ENCODE data around the gene CHDH. TPM values are rescaled to one million over a fixed set of nuclear protein-coding genes. Genes with fewer than 3 reads are reported as not detected.

The CHDH gene
- total RNA-seq, 2 experiments from 2014 or later = 0.03 to 2.3 TPM

GRCh38 chr3:53800041-53800906 lies 45.9 kb downstream of the CHDH start:
- TF ChIP-seq, protein P1, sequence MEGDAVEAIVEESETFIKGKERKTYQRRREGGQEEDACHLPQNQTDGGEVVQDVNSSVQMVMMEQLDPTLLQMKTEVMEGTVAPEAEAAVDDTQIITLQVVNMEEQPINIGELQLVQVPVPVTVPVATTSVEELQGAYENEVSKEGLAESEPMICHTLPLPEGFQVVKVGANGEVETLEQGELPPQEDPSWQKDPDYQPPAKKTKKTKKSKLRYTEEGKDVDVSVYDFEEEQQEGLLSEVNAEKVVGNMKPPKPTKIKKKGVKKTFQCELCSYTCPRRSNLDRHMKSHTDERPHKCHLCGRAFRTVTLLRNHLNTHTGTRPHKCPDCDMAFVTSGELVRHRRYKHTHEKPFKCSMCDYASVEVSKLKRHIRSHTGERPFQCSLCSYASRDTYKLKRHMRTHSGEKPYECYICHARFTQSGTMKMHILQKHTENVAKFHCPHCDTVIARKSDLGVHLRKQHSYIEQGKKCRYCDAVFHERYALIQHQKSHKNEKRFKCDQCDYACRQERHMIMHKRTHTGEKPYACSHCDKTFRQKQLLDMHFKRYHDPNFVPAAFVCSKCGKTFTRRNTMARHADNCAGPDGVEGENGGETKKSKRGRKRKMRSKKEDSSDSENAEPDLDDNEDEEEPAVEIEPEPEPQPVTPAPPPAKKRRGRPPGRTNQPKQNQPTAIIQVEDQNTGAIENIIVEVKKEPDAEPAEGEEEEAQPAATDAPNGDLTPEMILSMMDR (conservative IDR thresholded peaks at IDR 0.05; ENCODE audit: low read length) = no peak
- TF ChIP-seq EZH2phosphoT487 (IDR thresholded peaks at IDR 0.05; ENCODE audit: borderline replicate concordance, low read depth, low read length) = no peak
- Histone ChIP-seq H3K27ac (ENCODE audit: low read depth, low read length, poor library complexity, severe bottlenecking) (no peak overlapping the region), H3K79me2 (ENCODE audit: insufficient read depth, low read depth, low read length) (no peaks in the 10 kb centered on the region), H2AFZ (ENCODE audit: low read length) (no peak overlapping the region), H3K4me2 (ENCODE audit: low read length) (no peak overlapping the region), H4K20me1 (ENCODE audit: insufficient read depth, low read length) (no peaks in the 10 kb centered on the region), H3K9me2 (ENCODE audit: insufficient read depth, low read length) (no peaks in the 10 kb centered on the region), H3K4me1 (ENCODE audit: insufficient read depth, low read length, poor library complexity, severe bottlenecking) (no peaks in the 10 kb centered on the region), H3K4me3 (ENCODE audit: low read depth, low read length, poor library complexity, severe bottlenecking) (no peak overlapping the region), H3K36me3 (ENCODE audit: insufficient read depth, low read length) (no peaks in the 10 kb centered on the region), H3K9me3 (ENCODE audit: low read length) (no peaks in the 10 kb centered on the region)
- POLR2A ChIA-PET = interaction anchor here (0.6 kb wide), 1 partner anchor 19 kb away, joined by 3 read pairs; no protein-coding TSS in a partner anchor
- no peak for DNase-seq (ENCODE audit: low spot score)
- intact Hi-C loops (cut with micrococcal nuclease; ENCODE audit: unreplicated experiment) = no loop called here
- BruUV-seq (replicated peaks) = no TSS peak
- CTCF ChIA-PET (ENCODE audit: unreplicated experiment) = no interaction called here

DNA sequence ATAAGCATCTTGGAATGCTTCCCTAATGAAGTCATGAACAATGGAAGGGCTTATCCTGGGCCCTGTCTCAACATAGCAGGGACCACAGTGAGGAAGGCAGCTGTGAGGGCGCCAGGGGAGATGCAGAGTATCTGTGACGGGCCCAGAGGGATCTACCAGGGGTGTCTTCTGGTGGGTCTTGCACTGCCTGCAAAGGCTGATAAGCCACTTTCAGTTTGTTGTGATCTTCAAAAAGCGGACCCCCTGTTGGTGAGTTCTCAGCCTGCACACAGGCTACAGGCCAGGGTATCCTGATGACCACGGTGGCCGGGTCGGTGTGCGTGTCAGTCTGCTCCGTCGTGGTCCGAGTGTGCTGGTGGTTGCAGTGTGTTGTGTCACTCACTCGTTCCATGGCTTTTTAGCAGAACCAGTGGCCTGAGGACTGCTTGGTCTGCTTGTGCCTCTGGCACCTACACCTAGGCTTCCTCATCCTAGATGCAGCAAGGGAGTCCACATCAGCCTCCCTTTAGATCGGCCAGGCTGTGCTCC lies 46.8 kb downstream of the CHDH start:
- H3K4me1 ChIP-seq (ENCODE audit: insufficient read depth, low read length, poor library complexity, severe bottlenecking) = no peaks in the 10 kb centered on the region
- intact Hi-C loops (cut with micrococcal nuclease; ENCODE audit: unreplicated experiment) = no loop called here
- H3K9me3 ChIP-seq (ENCODE audit: low read length) = no peaks in the 10 kb centered on the region
- no peaks in the 10 kb centered on the region for H3K9me2 ChIP-seq (ENCODE audit: insufficient read depth, low read length)
- no peak overlapping the region for H2AFZ ChIP-seq (ENCODE audit: low read length)
- no peaks in the 10 kb centered on the region for H3K79me2 ChIP-seq (ENCODE audit: insufficient read depth, low read depth, low read length)
- DNase-seq (ENCODE audit: low spot score) = no peak
- no peaks in the 10 kb centered on the region for H3K36me3 ChIP-seq (ENCODE audit: insufficient read depth, low read length)
- no peaks in the 10 kb centered on the region for H4K20me1 ChIP-seq (ENCODE audit: insufficient read depth, low read length)
- no peak overlapping the region for H3K4me3 ChIP-seq (ENCODE audit: low read depth, low read length, poor library complexity, severe bottlenecking)
- H3K4me2 ChIP-seq (ENCODE audit: low read length) = no peak overlapping the region
- POLR2A ChIA-PET = no interaction called here
- no TSS peak for BruUV-seq (replicated peaks)
- TF ChIP-seq, protein P1 (conservative IDR thresholded peaks at IDR 0.05; ENCODE audit: low read length) = no peak
- TF ChIP-seq EZH2phosphoT487 (IDR thresholded peaks at IDR 0.05; ENCODE audit: borderline replicate concordance, low read depth, low read length) = no peak
- CTCF ChIA-PET (ENCODE audit: unreplicated experiment) = no interaction called here
- H3K27ac ChIP-seq (ENCODE audit: low read depth, low read length, poor library complexity, severe bottlenecking) = no peak overlapping the region

DNA sequence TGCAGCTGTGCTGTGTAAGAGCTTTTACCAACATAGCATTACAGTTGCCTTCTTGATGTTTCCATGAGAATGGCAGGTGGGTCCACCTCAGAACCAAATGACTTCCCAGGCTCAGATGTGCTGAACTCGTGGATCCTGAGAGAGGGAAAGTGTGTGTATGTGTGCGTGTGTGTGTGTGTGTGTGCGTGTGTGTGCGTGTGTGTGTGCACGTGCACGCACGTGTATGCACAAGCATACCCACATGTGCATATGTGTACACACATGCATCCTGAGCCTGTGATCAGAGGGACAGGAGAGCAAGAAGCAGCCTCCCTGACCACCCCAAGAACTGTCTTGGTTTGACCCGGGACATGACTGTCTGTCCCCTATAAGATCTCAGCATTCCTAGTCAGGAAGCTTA lies 48.1 kb downstream of the CHDH start:
- Histone ChIP-seq H3K79me2 (ENCODE audit: insufficient read depth, low read depth, low read length) (no peaks in the 10 kb centered on the region), H3K4me3 (ENCODE audit: low read depth, low read length, poor library complexity, severe bottlenecking) (no peak overlapping the region), H3K36me3 (ENCODE audit: insufficient read depth, low read length) (no peaks in the 10 kb centered on the region), H3K9me3 (ENCODE audit: low read length) (no peaks in the 10 kb centered on the region), H4K20me1 (ENCODE audit: insufficient read depth, low read length) (no peaks in the 10 kb centered on the region), H3K27ac (ENCODE audit: low read depth, low read length, poor library complexity, severe bottlenecking) (no peak overlapping the region), H2AFZ (ENCODE audit: low read length) (no peak overlapping the region), H3K9me2 (ENCODE audit: insufficient read depth, low read length) (no peaks in the 10 kb centered on the region), H3K4me1 (ENCODE audit: insufficient read depth, low read length, poor library complexity, severe bottlenecking) (no peaks in the 10 kb centered on the region), H3K4me2 (ENCODE audit: low read length) (no peak overlapping the region)
- ChIA-PET CTCF (ENCODE audit: unreplicated experiment) (no interaction called here), POLR2A (no interaction called here)
- intact Hi-C loops (cut with micrococcal nuclease; ENCODE audit: unreplicated experiment) = no loop called here
- TF ChIP-seq, protein P1 (conservative IDR thresholded peaks at IDR 0.05; ENCODE audit: low read length) = no peak
- no peak for TF ChIP-seq EZH2phosphoT487 (IDR thresholded peaks at IDR 0.05; ENCODE audit: borderline replicate concordance, low read depth, low read length)
- BruUV-seq (replicated peaks) = no TSS peak
- DNase-seq (ENCODE audit: low spot score) = no peak
